Esophagus muscularis mucosa (tissue), 4 donors: ENCODE measurements around the gene REPS2. TPM values are rescaled to one million over a fixed set of nuclear protein-coding genes. Genes with fewer than 3 reads are reported as not detected.
A peak's percentile ranks its signal among the peaks of the same experiment; 100 is the strongest.

Experiments used
- DNase-seq: peaks from one replicate; pipeline ENCODE4 v3.0.0-alpha.2; 2017; ENCODE audit errors: extremely low spot score
- H3K27ac ChIP-seq, 4 donors: fragments of 200-600 bp; sonication (generic); replicated peaks in 1 of 4; 1 replicate in 3 of 4; 2 replicates in 1 of 4; pipeline ENCODE4 v1.5.1; 2016 to 2019; ENCODE audit warnings: mild to moderate bottlenecking in 1 of 4
- H3K27me3 ChIP-seq, 4 donors: fragments of 200-600 bp; sonication (generic); one replicate each; pipeline versions ENCODE4 v1.5.1 to v1.6.0; 2016 to 2019
- H3K36me3 ChIP-seq, 4 donors: fragments of 200-600 bp; sonication (generic); one replicate each; pipeline ENCODE4 v1.5.1; 2016 to 2019
- H3K4me1 ChIP-seq, 4 donors: fragments of 200-600 bp; sonication (generic); one replicate each; pipeline ENCODE4 v1.5.1; 2016 to 2019
- H3K4me3 ChIP-seq, 4 donors: fragments of 200-600 bp; sonication (generic); 1 replicate in 2 of 4; 2 replicates in 2 of 4; pipeline ENCODE4 v1.5.1; 2016 to 2019; ENCODE audit warnings: mild to moderate bottlenecking in 4 of 4, moderate library complexity in 1 of 4
- H3K9me3 ChIP-seq, 4 donors: fragments of 200-600 bp; sonication (generic); 1 replicate in 3 of 4; 2 replicates in 1 of 4; pipeline ENCODE4 v1.5.1; 2016 to 2019
- EP300 ChIP-seq: sonication (generic); formaldehyde crosslinking; IDR thresholded peaks from one replicate; pipeline ENCODE4 v1.6.1; 2017; ENCODE audit warnings: antibody characterized with exemption
- POLR2A ChIP-seq: fragments of 450-650 bp; IDR thresholded peaks from one replicate; pipeline ENCODE4 v1.6.1; 2017; ENCODE audit warnings: antibody characterized with exemption, moderate library complexity, mild to moderate bottlenecking, low read depth
- POLR2AphosphoS5 ChIP-seq, 2 donors: sonication (generic); formaldehyde crosslinking; IDR thresholded peaks; one replicate each; pipeline ENCODE4 v1.6.1; 2017; ENCODE audit warnings: antibody characterized with exemption in 2 of 2
- WGBS: methylation state at CpG from one replicate; pipeline ENCODE4 v1.1.5; 2018; 5-methylcytosine and 5-hydroxymethylcytosine counted together
- intact Hi-C: fragments of 100-400 bp; cut with DNase I; formaldehyde crosslinking; loops from one replicate; pipeline ENCODE4 v1.15.1; 2023
- total RNA-seq, 4 donors: library from RNA; depleted of rRNA; stranded (reverse); fragments of >200 nt; gene quantifications; one replicate each; pipeline versions ENCODE4 v1.1.0 to v1.2.1, GENCODE V29; 2016
- TF ChIP-seq, protein P1 (sequence below), 3 experiments: fragments of 200-600 bp in 2 of 3; fragments of 450-650 bp in 1 of 3; sonication (generic) in 2 of 3; IDR thresholded peaks; one replicate each; pipeline ENCODE4 v1.5.1; 2017 to 2019; ENCODE audit warnings: antibody characterized with exemption in 3 of 3, mild to moderate bottlenecking in 2 of 3, moderate library complexity in 1 of 3

The REPS2 gene
- total RNA-seq, 4 donors from 2014 or later, result 26.4 to 49.0 (median 33.2) TPM

DNA sequence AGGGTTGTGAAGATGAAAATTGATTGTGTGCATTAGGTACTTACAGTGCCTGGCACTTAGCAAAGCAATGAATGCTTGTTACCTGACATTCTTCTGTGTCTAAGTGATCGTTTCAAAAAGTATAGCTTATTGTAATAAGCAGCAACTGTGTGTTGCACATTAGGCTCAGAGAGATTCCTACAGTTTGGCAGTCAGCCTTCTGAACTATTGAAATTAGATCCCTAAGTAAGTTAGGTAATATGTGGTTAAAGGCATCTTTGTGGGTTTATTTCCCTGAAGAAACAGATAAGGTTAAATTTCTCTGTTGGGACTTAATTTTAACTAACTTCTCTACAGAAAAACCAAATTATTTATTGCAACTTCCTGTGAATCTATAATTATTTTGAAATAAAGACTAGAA, 93.4 kb downstream of the REPS2 start:
- Histone ChIP-seq H3K4me1 (peaks cover 0 to 60% (median 31%) of the 10 kb centered on the region in 4 donors), H3K36me3 (no peaks in the 10 kb centered on the region), H3K27me3 (peaks cover 0 to 5% (median 0%) of the 10 kb centered on the region in 4 donors), H3K27ac (peak overlapping the region; percentile 71 to 80 (median 76)), H3K4me3 (no peak overlapping the region), H3K9me3 (no peaks in the 10 kb centered on the region)
- DNase-seq, result no peak
- intact Hi-C loops, result loop anchor here (10.0 kb wide), 1 partner anchor 95 kb away; the partner anchor contains the start of gene REPS2
- 48% methylated on average over 1 of the region's 1 CpG for WGBS
- TF ChIP-seq EP300, result no peak

DNA sequence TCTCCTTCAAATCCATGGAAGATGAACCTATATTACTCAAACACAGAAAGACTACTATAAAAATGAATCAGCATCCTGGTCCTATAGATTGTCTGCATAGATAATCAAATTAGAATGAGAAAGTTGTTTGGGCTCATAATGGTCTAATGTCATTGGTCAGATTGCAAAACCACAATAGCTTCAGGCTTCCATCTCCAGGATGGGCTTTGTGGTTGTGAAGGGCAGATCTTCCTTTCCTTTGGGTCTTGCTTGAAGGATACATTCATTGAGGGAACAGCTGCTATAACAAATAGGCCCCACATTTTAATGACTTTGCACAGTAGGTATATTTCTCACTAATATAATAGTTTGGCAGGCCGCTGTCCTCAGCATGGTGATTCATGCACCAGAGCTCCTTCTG, 94.3 kb downstream of the REPS2 start:
- 60% methylated on average over 1 of the region's 1 CpG for WGBS
- H3K4me1 ChIP-seq, result peaks cover 0 to 64% (median 31%) of the 10 kb centered on the region in 4 donors
- H3K27me3 ChIP-seq, result peaks cover 0 to 5% (median 0%) of the 10 kb centered on the region in 4 donors
- no peak overlapping the region for H3K4me3 ChIP-seq
- TF ChIP-seq POLR2AphosphoS5 (IDR thresholded peaks at IDR 0.05) (no peak), POLR2A (no peak), EP300 (no peak)
- TF ChIP-seq, protein P1, sequence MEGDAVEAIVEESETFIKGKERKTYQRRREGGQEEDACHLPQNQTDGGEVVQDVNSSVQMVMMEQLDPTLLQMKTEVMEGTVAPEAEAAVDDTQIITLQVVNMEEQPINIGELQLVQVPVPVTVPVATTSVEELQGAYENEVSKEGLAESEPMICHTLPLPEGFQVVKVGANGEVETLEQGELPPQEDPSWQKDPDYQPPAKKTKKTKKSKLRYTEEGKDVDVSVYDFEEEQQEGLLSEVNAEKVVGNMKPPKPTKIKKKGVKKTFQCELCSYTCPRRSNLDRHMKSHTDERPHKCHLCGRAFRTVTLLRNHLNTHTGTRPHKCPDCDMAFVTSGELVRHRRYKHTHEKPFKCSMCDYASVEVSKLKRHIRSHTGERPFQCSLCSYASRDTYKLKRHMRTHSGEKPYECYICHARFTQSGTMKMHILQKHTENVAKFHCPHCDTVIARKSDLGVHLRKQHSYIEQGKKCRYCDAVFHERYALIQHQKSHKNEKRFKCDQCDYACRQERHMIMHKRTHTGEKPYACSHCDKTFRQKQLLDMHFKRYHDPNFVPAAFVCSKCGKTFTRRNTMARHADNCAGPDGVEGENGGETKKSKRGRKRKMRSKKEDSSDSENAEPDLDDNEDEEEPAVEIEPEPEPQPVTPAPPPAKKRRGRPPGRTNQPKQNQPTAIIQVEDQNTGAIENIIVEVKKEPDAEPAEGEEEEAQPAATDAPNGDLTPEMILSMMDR (IDR thresholded peaks at IDR 0.05), result no peak
- no peak for DNase-seq
- intact Hi-C loops, result loop anchor here (10.0 kb wide), 1 partner anchor 96 kb away; the partner anchor contains the start of gene REPS2
- no peaks in the 10 kb centered on the region for H3K36me3 ChIP-seq
- no peaks in the 10 kb centered on the region for H3K9me3 ChIP-seq
- no peak overlapping the region for H3K27ac ChIP-seq

DNA sequence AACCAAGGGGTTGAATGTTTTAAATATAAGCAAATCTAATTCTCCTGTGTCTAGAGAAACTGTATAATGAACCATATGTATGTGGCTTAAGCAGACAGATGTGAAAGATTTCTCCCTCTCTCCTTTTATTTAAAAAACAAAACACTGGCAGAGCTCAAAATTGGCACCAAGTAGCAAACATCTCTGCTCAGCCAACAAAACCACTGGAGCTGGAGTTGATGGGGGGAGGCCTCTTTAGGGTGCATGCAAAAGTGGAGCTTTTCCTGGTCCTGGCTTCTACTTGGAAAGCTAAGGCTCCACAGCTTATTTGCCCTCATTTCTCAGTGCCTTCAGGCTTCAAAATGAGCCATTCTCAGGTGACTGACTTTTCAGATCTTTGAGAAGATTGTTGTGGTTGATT, 95.6 kb downstream of the REPS2 start:
- intact Hi-C loops, result loop anchor here (10.0 kb wide), 1 partner anchor 97 kb away; the partner anchor contains the start of gene REPS2
- Histone ChIP-seq H3K4me3 (no peak overlapping the region), H3K27ac (peak overlapping the region in 2 of 4 donors; percentile 2 to 22), H3K36me3 (no peaks in the 10 kb centered on the region), H3K4me1 (peaks cover 0 to 65% (median 33%) of the 10 kb centered on the region in 4 donors), H3K9me3 (no peaks in the 10 kb centered on the region), H3K27me3 (peaks cover 0 to 4% (median 0%) of the 10 kb centered on the region in 4 donors)
- TF ChIP-seq POLR2A, result no peak
- no peak for TF ChIP-seq EP300
- TF ChIP-seq POLR2AphosphoS5 (IDR thresholded peaks at IDR 0.05), result no peak
- TF ChIP-seq, protein P1 (IDR thresholded peaks at IDR 0.05), result no peak
- no peak for DNase-seq

GRCh38 chrX:17046478-17047097, 100.1 kb downstream of the REPS2 start:
- Histone ChIP-seq H3K27me3 (no peaks in the 10 kb centered on the region), H3K27ac (no peak overlapping the region), H3K4me3 (no peak overlapping the region), H3K9me3 (no peaks in the 10 kb centered on the region), H3K4me1 (peaks cover 0 to 23% (median 6%) of the 10 kb centered on the region in 4 donors), H3K36me3 (no peaks in the 10 kb centered on the region)
- no peak for TF ChIP-seq EP300
- TF ChIP-seq, protein P1 (IDR thresholded peaks at IDR 0.05), result peak; percentile 61 to 71 (median 68)
- no peak for TF ChIP-seq POLR2AphosphoS5 (IDR thresholded peaks at IDR 0.05)
- TF ChIP-seq POLR2A, result no peak
- intact Hi-C loops, result loop anchor here (2.0 to 10.0 kb wide), 3 partner anchors 40 to 164 kb away; partner anchors contain the start of gene REPS2
- WGBS, result 38% methylated on average over 5 of the region's 5 CpGs
- DNase-seq, result no peak

DNA sequence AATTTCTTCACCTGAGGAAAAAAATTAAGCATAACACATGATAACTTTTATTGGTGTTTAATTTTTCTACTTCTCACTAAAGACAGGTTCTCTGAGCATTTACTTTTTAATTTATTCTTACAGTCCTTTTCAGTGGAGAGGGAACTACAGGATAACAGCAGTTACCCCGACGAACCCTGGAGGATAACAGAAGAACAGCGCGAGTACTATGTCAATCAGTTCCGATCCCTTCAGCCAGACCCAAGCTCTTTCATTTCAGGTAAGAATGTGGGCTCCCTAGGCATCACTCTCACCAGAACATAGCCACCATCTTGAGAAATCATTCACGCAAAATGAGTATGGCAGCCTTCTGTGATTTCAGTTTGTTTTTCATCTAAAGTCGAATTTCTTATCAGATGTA, 100.8 kb downstream of the REPS2 start:
- peaks cover 0 to 17% (median 5%) of the 10 kb centered on the region in 4 donors for H3K4me1 ChIP-seq
- TF ChIP-seq POLR2AphosphoS5 (IDR thresholded peaks at IDR 0.05), result no peak
- TF ChIP-seq, protein P1 (IDR thresholded peaks at IDR 0.05), result no peak
- TF ChIP-seq POLR2A, result no peak
- TF ChIP-seq EP300, result no peak
- no peak for DNase-seq
- H3K36me3 ChIP-seq, result no peaks in the 10 kb centered on the region
- no peak overlapping the region for H3K27ac ChIP-seq
- intact Hi-C loops, result loop anchor here (2.0 to 10.0 kb wide), 3 partner anchors 40 to 165 kb away; partner anchors contain the start of gene REPS2
- 65% methylated on average over 7 of the region's 7 CpGs for WGBS
- no peaks in the 10 kb centered on the region for H3K27me3 ChIP-seq
- H3K4me3 ChIP-seq, result no peak overlapping the region
- no peaks in the 10 kb centered on the region for H3K9me3 ChIP-seq
